K562 (cell line): ENCODE measurements around the gene CHRND. TPM values are rescaled to one million over a fixed set of nuclear protein-coding genes. Genes with fewer than 3 reads are reported as not detected.
A peak's percentile ranks its signal among the peaks of the same experiment; 100 is the strongest.

ENCODE experiments used
- BACH1 ChIP-seq: fragments of 200-800 bp; sonication (Bioruptor generic); IDR thresholded peaks from 2 replicates; pipeline ENCODE4 v1.6.1; 2016; ENCODE audit warnings: missing genetic modification characterization, missing compliant biosample characterization
- BDP1 ChIP-seq: IDR thresholded peaks from 3 replicates; pipeline ENCODE4 v1.6.1; 2011; ENCODE audit not compliant: insufficient read length, insufficient read depth
- CHD1 ChIP-seq: fragments of 200-600 bp; sonication (generic); IDR thresholded peaks from one replicate; pipeline ENCODE4 v1.6.1; 2012; ENCODE audit warnings: mild to moderate bottlenecking, moderate library complexity, low read length, inconsistent platforms
- HDAC6 ChIP-seq: IDR thresholded peaks from 2 replicates; pipeline ENCODE4 v1.6.1; 2012; ENCODE audit warnings: low read depth, mild to moderate bottlenecking, control low read depth, inconsistent platforms, low read length, moderate library complexity
- MAFF ChIP-seq: IDR thresholded peaks from 2 replicates; pipeline ENCODE4 v1.6.1; 2012; ENCODE audit warnings: low read length, improper control_type of control experiment
- NFRKB ChIP-seq: fragments of 450-650 bp; IDR thresholded peaks from 2 replicates; pipeline ENCODE4 v1.6.1; 2016; ENCODE audit warnings: low read depth
- NFYB ChIP-seq: IDR thresholded peaks from 2 replicates; pipeline ENCODE4 v1.6.1; 2011; ENCODE audit warnings: mild to moderate bottlenecking, moderate library complexity; ENCODE audit not compliant: insufficient read length; ENCODE audit errors: extremely low read depth
- POLR2B ChIP-seq: fragments of 450-650 bp; IDR thresholded peaks from 2 replicates; pipeline ENCODE4 v1.6.1; 2018; ENCODE audit warnings: low read depth; ENCODE audit not compliant: partially characterized antibody
- PPARD ChIP-seq: fragments of 250-450 bp; sonication (Bioruptor Pico); IDR thresholded peaks from 2 replicates; pipeline ENCODE4 v1.8.0; 2022; ENCODE audit warnings: inconsistent platforms, mild to moderate bottlenecking, moderate library complexity
- PURB ChIP-seq: sonication (generic); formaldehyde crosslinking; IDR thresholded peaks from 2 replicates; pipeline ENCODE4 v1.9.0; 2021; ENCODE audit warnings: low read depth, mild to moderate bottlenecking, missing genetic modification reagents
- RFX5 ChIP-seq: IDR thresholded peaks from 2 replicates; pipeline ENCODE4 v1.6.1; 2011; ENCODE audit warnings: low read depth, mild to moderate bottlenecking, improper control_type of control experiment, low read length
- SIX5 ChIP-seq, 2 experiments: IDR thresholded peaks; 2 replicates each; pipeline ENCODE4 v1.6.1; 2011; ENCODE audit warnings: low read length in 2 of 2, borderline replicate concordance in 1 of 2, low read depth in 1 of 2, mild to moderate bottlenecking in 1 of 2, moderate library complexity in 1 of 2; ENCODE audit not compliant: insufficient read depth in 1 of 2
- STAG1 ChIP-seq: sonication (generic); formaldehyde crosslinking; IDR thresholded peaks from 2 replicates; pipeline ENCODE4 v1.5.0; 2020; ENCODE audit warnings: missing genetic modification reagents, borderline replicate concordance
- ZNF507 ChIP-seq: conservative IDR thresholded peaks from 2 replicates; pipeline ENCODE4 v1.6.1; 2017; ENCODE audit warnings: missing genetic modification characterization, missing compliant biosample characterization
- ZNF551 ChIP-seq: fragments of 250-450 bp; sonication (Bioruptor Pico); IDR thresholded peaks from 2 replicates; pipeline ENCODE4 v1.5.0; 2021; ENCODE audit warnings: mild to moderate bottlenecking, moderate library complexity
- ZNF584 ChIP-seq: fragments of 200-800 bp; sonication (Bioruptor generic); IDR thresholded peaks from 2 replicates; pipeline ENCODE4 v1.6.1; 2016; ENCODE audit warnings: low read depth, mild to moderate bottlenecking, missing genetic modification characterization, missing compliant biosample characterization
- ZNF778 ChIP-seq: fragments of 450-650 bp; formaldehyde crosslinking; IDR thresholded peaks from 2 replicates; pipeline ENCODE4 v1.4.0; 2020; ENCODE audit warnings: mild to moderate bottlenecking, moderate library complexity
- ZZZ3 ChIP-seq: fragments of 450-650 bp; IDR thresholded peaks from 2 replicates; pipeline ENCODE4 v1.6.1; 2016; ENCODE audit warnings: antibody characterized with exemption, mild to moderate bottlenecking, moderate library complexity
- polyA plus RNA-seq, 8 experiments: library from polyadenylated mRNA; depleted of rRNA in 4 of 8; stranded (reverse) in 5 of 8; unstranded in 3 of 8; fragments of >200 nt; fragmentation: Nextera tagmentation in 2 of 8; fragmentation: Illumina TruSeq in 1 of 8; extraction: Ambion mirVana in 2 of 8; extraction: Trizol in 1 of 8; gene quantifications; 2 replicates each; pipeline versions ENCODE4 v1.2.1 to v1.2.3, GENCODE V29; 2011 to 2014; ENCODE audit warnings: inconsistent platforms in 1 of 8, missing spikeins in 1 of 8
- total RNA-seq, 7 experiments: library from RNA; depleted of rRNA in 6 of 7; stranded (reverse); fragments of >200 nt in 6 of 7; fragmentation: Illumina TruSeq in 2 of 7; extraction: Trizol in 2 of 7; gene quantifications; 2 replicates each; pipeline versions ENCODE4 v1.2.1 to v1.2.3, GENCODE V29; 2011 to 2021; ENCODE audit warnings: low replicate concordance in 1 of 7
- TF ChIP-seq, protein P1 (sequence below): sonication (generic); formaldehyde crosslinking; IDR thresholded peaks from 2 replicates; pipeline ENCODE4 v1.5.0; 2020; ENCODE audit warnings: missing genetic modification reagents
- TF ChIP-seq, protein P2 (sequence below): sonication (generic); IDR thresholded peaks from 2 replicates; pipeline ENCODE4 v1.6.1; 2016
- TF ChIP-seq, protein P3 (sequence below), 3 experiments: fragments of 200-800 bp in 1 of 3; sonication (Bioruptor generic) in 1 of 3; sonication (generic) in 1 of 3; formaldehyde crosslinking in 1 of 3; IDR thresholded peaks; 2 replicates each; pipeline versions ENCODE4 v1.6.1 to v1.8.0; 2016 to 2022; ENCODE audit warnings: mild to moderate bottlenecking in 2 of 3, missing compliant biosample characterization in 2 of 3, missing genetic modification characterization in 2 of 3, missing genetic modification reagents in 1 of 3
- TF ChIP-seq, protein P4 (sequence below): fragments of 450-650 bp; IDR thresholded peaks from 2 replicates; pipeline ENCODE4 v1.7.0; 2016; ENCODE audit warnings: borderline replicate concordance

CHRND gene
- total and polyA plus RNA-seq, 9 of the 15 experiments (the other 6 are each of a cell fraction or from before 2014, with no cell fraction given) = not detected

DNA sequence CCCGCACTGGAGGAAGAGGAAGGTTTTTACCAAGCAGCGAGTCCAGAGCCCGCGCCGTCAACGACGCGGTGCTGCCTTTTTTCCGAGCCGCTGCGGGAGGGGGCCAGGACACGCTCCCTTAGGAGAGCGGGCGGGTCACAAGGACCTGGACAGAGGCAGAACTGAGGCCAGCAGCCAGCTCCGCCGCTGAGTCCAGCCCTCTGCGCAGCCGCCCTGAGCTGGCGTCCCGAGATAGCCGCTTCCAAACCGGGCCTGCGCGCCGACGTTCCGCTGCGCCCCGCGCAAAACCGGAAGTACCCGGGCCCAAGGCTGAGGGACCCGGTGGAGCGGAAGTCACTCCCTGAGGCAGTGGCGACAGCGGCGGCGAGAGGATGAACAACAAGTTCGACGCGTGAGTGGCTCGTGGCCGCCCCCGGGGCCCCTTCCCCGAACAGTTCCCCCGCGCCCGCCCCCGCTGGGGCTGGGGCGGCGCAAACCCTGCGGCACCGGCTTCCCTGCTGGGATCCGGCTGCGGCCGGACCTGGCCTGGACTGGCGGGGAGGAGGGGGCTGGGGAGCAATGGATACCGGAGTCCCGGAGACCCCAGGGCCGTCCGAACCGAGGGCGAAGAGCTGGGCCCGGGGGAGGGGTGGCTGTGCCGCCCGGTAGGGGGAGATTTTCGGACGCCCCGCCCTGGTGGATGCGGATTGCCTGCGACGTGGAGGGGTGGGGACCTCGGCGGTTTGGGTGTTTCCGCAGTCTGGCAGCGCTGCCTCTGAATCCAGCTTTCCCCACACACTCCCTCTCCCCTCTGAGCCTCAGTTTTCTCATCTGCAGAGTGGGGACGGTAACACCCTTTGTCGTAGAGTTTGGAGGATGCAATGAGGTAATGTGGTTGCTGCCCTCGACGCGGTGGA lies 24.6 kb downstream of the CHRND start, which contains the start of the genes EIF4E2 and TIGD1 (continued):
- TF ChIP-seq ZNF584 (no peak), MAFF (no peak), ZNF778 (CRISPR knock-in tag) (no peak), SIX5 (IDR thresholded peaks at IDR 0.05; ENCODE audit: borderline replicate concordance in 1 of 2, insufficient read depth in 1 of 2, low read depth in 1 of 2, low read length in 2 of 2) (peak in 1 of 2 experiments; percentile 25; a peak in 1 of 4 replicates), PURB (CRISPR knock-in tag) (no peak), NFYB (no peak), POLR2B (peak; percentile 79), BACH1 (no peak), HDAC6 (no peak), ZNF551 (no peak), STAG1 (CRISPR knock-in tag) (no peak), BDP1 (no peak), RFX5 (no peak), CHD1 (no peak), ZZZ3 (no peak), ZNF507 (tag) (no peak), PPARD (CRISPR knock-in tag) (no peak), NFRKB (no peak)
- TF ChIP-seq, protein P1, sequence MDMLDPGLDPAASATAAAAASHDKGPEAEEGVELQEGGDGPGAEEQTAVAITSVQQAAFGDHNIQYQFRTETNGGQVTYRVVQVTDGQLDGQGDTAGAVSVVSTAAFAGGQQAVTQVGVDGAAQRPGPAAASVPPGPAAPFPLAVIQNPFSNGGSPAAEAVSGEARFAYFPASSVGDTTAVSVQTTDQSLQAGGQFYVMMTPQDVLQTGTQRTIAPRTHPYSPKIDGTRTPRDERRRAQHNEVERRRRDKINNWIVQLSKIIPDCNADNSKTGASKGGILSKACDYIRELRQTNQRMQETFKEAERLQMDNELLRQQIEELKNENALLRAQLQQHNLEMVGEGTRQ = no peak
- TF ChIP-seq, protein P2, sequence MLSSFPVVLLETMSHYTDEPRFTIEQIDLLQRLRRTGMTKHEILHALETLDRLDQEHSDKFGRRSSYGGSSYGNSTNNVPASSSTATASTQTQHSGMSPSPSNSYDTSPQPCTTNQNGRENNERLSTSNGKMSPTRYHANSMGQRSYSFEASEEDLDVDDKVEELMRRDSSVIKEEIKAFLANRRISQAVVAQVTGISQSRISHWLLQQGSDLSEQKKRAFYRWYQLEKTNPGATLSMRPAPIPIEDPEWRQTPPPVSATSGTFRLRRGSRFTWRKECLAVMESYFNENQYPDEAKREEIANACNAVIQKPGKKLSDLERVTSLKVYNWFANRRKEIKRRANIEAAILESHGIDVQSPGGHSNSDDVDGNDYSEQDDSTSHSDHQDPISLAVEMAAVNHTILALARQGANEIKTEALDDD = no peak
- TF ChIP-seq, protein P3, sequence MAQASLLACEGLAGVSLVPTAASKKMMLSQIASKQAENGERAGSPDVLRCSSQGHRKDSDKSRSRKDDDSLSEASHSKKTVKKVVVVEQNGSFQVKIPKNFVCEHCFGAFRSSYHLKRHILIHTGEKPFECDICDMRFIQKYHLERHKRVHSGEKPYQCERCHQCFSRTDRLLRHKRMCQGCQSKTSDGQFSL (CRISPR knock-in tag; IDR thresholded peaks at IDR 0.05) = peak; percentile 67; the same call in 1 of the 2 replicates
- TF ChIP-seq, protein P3 (tag; IDR thresholded peaks at IDR 0.05) = no peak
- TF ChIP-seq, protein P4, sequence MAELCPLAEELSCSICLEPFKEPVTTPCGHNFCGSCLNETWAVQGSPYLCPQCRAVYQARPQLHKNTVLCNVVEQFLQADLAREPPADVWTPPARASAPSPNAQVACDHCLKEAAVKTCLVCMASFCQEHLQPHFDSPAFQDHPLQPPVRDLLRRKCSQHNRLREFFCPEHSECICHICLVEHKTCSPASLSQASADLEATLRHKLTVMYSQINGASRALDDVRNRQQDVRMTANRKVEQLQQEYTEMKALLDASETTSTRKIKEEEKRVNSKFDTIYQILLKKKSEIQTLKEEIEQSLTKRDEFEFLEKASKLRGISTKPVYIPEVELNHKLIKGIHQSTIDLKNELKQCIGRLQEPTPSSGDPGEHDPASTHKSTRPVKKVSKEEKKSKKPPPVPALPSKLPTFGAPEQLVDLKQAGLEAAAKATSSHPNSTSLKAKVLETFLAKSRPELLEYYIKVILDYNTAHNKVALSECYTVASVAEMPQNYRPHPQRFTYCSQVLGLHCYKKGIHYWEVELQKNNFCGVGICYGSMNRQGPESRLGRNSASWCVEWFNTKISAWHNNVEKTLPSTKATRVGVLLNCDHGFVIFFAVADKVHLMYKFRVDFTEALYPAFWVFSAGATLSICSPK = no peak
